NT2/D1 (cell line): ENCODE data around the gene PCARE.

ENCODE experiments used
- DNase-seq: peaks from one replicate; pipeline ENCODE4 v3.0.0-alpha.2; 2011; ENCODE audit warnings: low read depth, low spot score
- H3K27me3 ChIP-seq: 2 replicates; pipeline ENCODE4 v1.6.0; 2011; ENCODE audit warnings: mild to moderate bottlenecking; ENCODE audit not compliant: insufficient read length, insufficient read depth
- H3K36me3 ChIP-seq: 2 replicates; pipeline ENCODE4 v1.6.1; 2011; ENCODE audit warnings: mild to moderate bottlenecking, low read length, mixed read lengths; ENCODE audit not compliant: insufficient read depth, insufficient read length
- H3K4me1 ChIP-seq: 2 replicates; pipeline ENCODE4 v1.5.1; 2011; ENCODE audit not compliant: insufficient read depth, insufficient read length
- H3K4me3 ChIP-seq: 2 replicates; pipeline ENCODE4 v1.5.1; 2011; ENCODE audit warnings: low read depth; ENCODE audit not compliant: insufficient read length
- H3K9ac ChIP-seq: 2 replicates; pipeline ENCODE4 v1.6.0; 2011; ENCODE audit warnings: low read depth; ENCODE audit not compliant: insufficient read length
- H3K9me3 ChIP-seq: 2 replicates; pipeline ENCODE4 v1.5.1; 2011; ENCODE audit warnings: mild to moderate bottlenecking, low read length; ENCODE audit not compliant: insufficient read depth
- SUZ12 ChIP-seq: IDR thresholded peaks from 2 replicates; pipeline ENCODE4 v1.6.1; 2011; ENCODE audit not compliant: insufficient read length, insufficient read depth; ENCODE audit errors: extremely low read depth
- YY1 ChIP-seq: IDR thresholded peaks from 2 replicates; pipeline ENCODE4 v1.6.1; 2011; ENCODE audit not compliant: insufficient read length, insufficient read depth
- ZNF274 ChIP-seq: IDR thresholded peaks from 2 replicates; pipeline ENCODE4 v1.6.1; 2011; ENCODE audit warnings: mild to moderate bottlenecking, low read depth, low read length

The PCARE gene

GRCh38 chr2:29061616-29062015 lies 12.7 kb downstream of the PCARE start:
- no peak overlapping the region for H3K4me3 ChIP-seq
- no peaks in the 10 kb centered on the region for H3K27me3 ChIP-seq

GRCh38 chr2:29061176-29061575 lies 13.1 kb downstream of the PCARE start:
- DNase-seq = no peak
- Histone ChIP-seq H3K4me1 (peaks cover 6% of the 10 kb centered on the region), H3K9me3 (no peaks in the 10 kb centered on the region), H3K36me3 (no peaks in the 10 kb centered on the region), H3K27me3 (no peaks in the 10 kb centered on the region), H3K9ac (no peak overlapping the region), H3K4me3 (no peak overlapping the region)
- TF ChIP-seq SUZ12 = no peak
- TF ChIP-seq ZNF274 = no peak
- no peak for TF ChIP-seq YY1

More at GRCh38 chr2:29061616-29062015, 12.7 kb downstream of the PCARE start:
- TF ChIP-seq ZNF274 = no peak
- no peak for TF ChIP-seq SUZ12
- TF ChIP-seq YY1 = no peak
- Histone ChIP-seq H3K9ac (no peak overlapping the region), H3K36me3 (no peaks in the 10 kb centered on the region), H3K4me1 (peaks cover 6% of the 10 kb centered on the region), H3K9me3 (no peaks in the 10 kb centered on the region)
- no peak for DNase-seq

- H3K27me3 ChIP-seq = no peaks in the 10 kb centered on the region
- TF ChIP-seq ZNF274 (no peak), YY1 (no peak), SUZ12 (no peak)
- no peak overlapping the region for H3K9ac ChIP-seq
- H3K36me3 ChIP-seq = no peaks in the 10 kb centered on the region
- H3K4me1 ChIP-seq = peaks cover 6% of the 10 kb centered on the region
- H3K9me3 ChIP-seq = no peaks in the 10 kb centered on the region
- no peak for DNase-seq
- H3K4me3 ChIP-seq = no peak overlapping the region
Measured at GRCh38 chr2:29060441-29060840, 13.9 kb downstream of the PCARE start.

GRCh38 chr2:29059624-29060023 lies 14.7 kb downstream of the PCARE start:
- no peak overlapping the region for H3K9ac ChIP-seq
- TF ChIP-seq SUZ12 = no peak
- TF ChIP-seq ZNF274 = no peak

GRCh38 chr2:29057006-29057405 lies 17.3 kb downstream of the PCARE start:
- H3K27me3 ChIP-seq = no peaks in the 10 kb centered on the region
- no peak overlapping the region for H3K4me3 ChIP-seq
- H3K9ac ChIP-seq = no peak overlapping the region
- H3K4me1 ChIP-seq = peaks cover 9% of the 10 kb centered on the region
- no peaks in the 10 kb centered on the region for H3K36me3 ChIP-seq
- H3K9me3 ChIP-seq = no peaks in the 10 kb centered on the region
- TF ChIP-seq SUZ12 (no peak), ZNF274 (no peak), YY1 (no peak)
- DNase-seq = no peak

More at GRCh38 chr2:29059624-29060023, 14.7 kb downstream of the PCARE start:
- no peak for DNase-seq
- Histone ChIP-seq H3K4me1 (peaks cover 2% of the 10 kb centered on the region), H3K36me3 (no peaks in the 10 kb centered on the region), H3K4me3 (no peak overlapping the region), H3K27me3 (no peaks in the 10 kb centered on the region), H3K9me3 (no peaks in the 10 kb centered on the region)

GRCh38 chr2:29056452-29056851 lies 17.9 kb downstream of the PCARE start:
- Histone ChIP-seq H3K4me3 (no peak overlapping the region), H3K27me3 (no peaks in the 10 kb centered on the region), H3K9me3 (no peaks in the 10 kb centered on the region), H3K36me3 (no peaks in the 10 kb centered on the region), H3K4me1 (peaks cover 9% of the 10 kb centered on the region), H3K9ac (no peak overlapping the region)
- DNase-seq = no peak
- TF ChIP-seq YY1 (no peak), ZNF274 (no peak), SUZ12 (no peak)

GRCh38 chr2:29055601-29056000 lies 18.7 kb downstream of the PCARE start:
- Histone ChIP-seq H3K9ac (no peak overlapping the region), H3K9me3 (no peaks in the 10 kb centered on the region), H3K36me3 (no peaks in the 10 kb centered on the region), H3K4me3 (no peak overlapping the region), H3K4me1 (peaks cover 9% of the 10 kb centered on the region), H3K27me3 (no peaks in the 10 kb centered on the region)
- TF ChIP-seq SUZ12 = no peak
- no peak for TF ChIP-seq YY1
- TF ChIP-seq ZNF274 = no peak
- DNase-seq = no peak
